ENCODE measurements around the gene LYPD3. TPM values are rescaled to one million over a fixed set of nuclear protein-coding genes. Genes with fewer than 3 reads are reported as not detected.

LYPD3 gene
- total RNA-seq: 0.50 and 0.59 TPM in 2 replicates

DNA sequence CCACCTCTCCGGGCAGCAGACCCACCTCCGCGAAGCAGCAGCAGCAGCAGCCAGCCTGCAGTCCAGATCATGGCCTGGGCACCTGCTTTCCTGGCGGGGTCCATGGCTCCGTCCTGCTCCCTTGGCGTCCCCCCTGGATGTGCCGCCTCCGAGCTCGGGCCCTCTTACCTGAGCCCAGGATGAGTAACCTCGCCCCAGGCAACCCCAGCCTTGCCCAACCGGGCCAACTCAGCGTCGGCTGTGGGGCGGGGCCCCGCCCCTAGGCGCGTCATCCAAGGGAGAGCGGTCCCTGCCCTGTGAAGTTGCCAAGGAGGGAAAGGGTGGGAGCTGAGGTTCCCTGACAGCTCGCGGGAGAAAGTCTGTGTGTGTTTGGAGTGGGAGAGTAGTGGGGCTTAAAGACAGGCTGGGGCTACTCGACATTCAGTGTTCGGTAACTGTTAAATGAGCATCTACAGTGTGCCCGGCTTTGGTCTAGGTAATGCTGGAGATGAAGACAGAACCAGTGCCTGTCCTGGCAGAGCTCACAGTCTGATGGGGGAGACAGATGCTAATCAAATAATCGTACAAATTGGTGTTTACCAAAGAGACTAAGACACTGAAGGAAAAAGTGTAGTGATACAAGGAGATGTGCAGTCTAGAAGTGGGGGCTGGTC, at the start of gene LYPD3:
LYPD3 (minus strand) TSS at position 141 of the 653 bp plus-strand sequence; CDS start at position 104, 37 bp downstream.

GRCh38 chr19:43504426-43505185, 39.2 kb upstream of the LYPD3 start, which contains the start of gene PHLDB3:
Gene PHLDB3 (minus strand): TSS chr19:43504746. CDS start chr19:43504118, 628 bp downstream.

GRCh38 chr19:43414554-43414953, 50.9 kb downstream of the LYPD3 start, which contains the start of gene TEX101:
Gene TEX101 (plus strand): TSS chr19:43414890. CDS start chr19:43415920, 1,030 bp downstream.

Other genes starting within 250 kb of the LYPD3 start
- 0.15 TPM in 1 of 2 replicates, not detected in the other for gene PSG9, start 196.1 kb downstream of the LYPD3 start, total RNA-seq
- not detected in 2 replicates for gene CD177, start 111.9 kb downstream of the LYPD3 start, total RNA-seq
- gene TEX101, start 50.7 kb downstream of the LYPD3 start, total RNA-seq: not detected in 2 replicates
- gene PHLDB3, start 39.1 kb upstream of the LYPD3 start, total RNA-seq: 3.7 and 5.0 TPM in 2 replicates
- 69.8 and 80.3 TPM in 2 replicates for gene ETHE1, start 61.6 kb upstream of the LYPD3 start, total RNA-seq
- 0.17 and 0.59 TPM in 2 replicates for gene ZNF575, start 67.6 kb upstream of the LYPD3 start, total RNA-seq
- 40.0 and 48.0 TPM in 2 replicates for gene XRCC1, start 109.9 kb upstream of the LYPD3 start, total RNA-seq
- gene PINLYP, start 110.2 kb upstream of the LYPD3 start, total RNA-seq: 6.2 and 7.3 TPM in 2 replicates
- gene IRGQ, start 130.5 kb upstream of the LYPD3 start, total RNA-seq: 7.7 and 10.1 TPM in 2 replicates
- gene ZNF576, start 131.0 kb upstream of the LYPD3 start, total RNA-seq: 8.4 and 11.0 TPM in 2 replicates
- 0.34 TPM in 1 of 2 replicates, not detected in the other for gene SRRM5, start 146.5 kb upstream of the LYPD3 start, total RNA-seq
- 30.8 and 35.3 TPM in 2 replicates for gene ZNF428, start 154.0 kb upstream of the LYPD3 start, total RNA-seq
- gene CADM4, start 174.2 kb upstream of the LYPD3 start, total RNA-seq: 1.5 and 2.2 TPM in 2 replicates
- gene PLAUR, start 204.6 kb upstream of the LYPD3 start, total RNA-seq: 118 and 131 TPM in 2 replicates

Data from bronchus fibroblast of lung (primary cell).